22Rv1 (cell line): ENCODE measurements around the gene RPL22.

Experiments used
- CTCF ChIP-seq: fragments of 450-650 bp; IDR thresholded peaks from 2 replicates; pipeline ENCODE4 v1.5.1; 2017; ENCODE audit warnings: mild to moderate bottlenecking
- ZFX ChIP-seq: fragments of 450-650 bp; IDR thresholded peaks from 2 replicates; pipeline ENCODE4 v1.6.1; 2017; ENCODE audit warnings: antibody characterized with exemption, borderline replicate concordance

GRCh38 chr1:6170742-6171201 is 28.6 kb downstream of the RPL22 start:
- no peak for TF ChIP-seq CTCF
- no peak for TF ChIP-seq ZFX
